ENCODE data around the gene ASGR1.

The ASGR1 gene

GRCh38 chr17:7179317-7180254 is at the start of gene ASGR1:
TSS of gene ASGR1 (minus strand) at chr17:7179370. CDS start at chr17:7178563, 807 bp downstream.
- no peak for DNase-seq (ENCODE audit: low read depth in 2 of 2, low spot score in 1 of 2)

GRCh38 chr17:7228920-7229319 is 49.8 kb upstream of the ASGR1 start:
- no peak for DNase-seq (ENCODE audit: low read depth in 2 of 2, low spot score in 1 of 2)

GRCh38 chr17:7226721-7227710 is 47.8 kb upstream of the ASGR1 start:
- no peak for DNase-seq (ENCODE audit: low read depth in 2 of 2, low spot score in 1 of 2)

- DNase-seq (ENCODE audit: low read depth in 2 of 2, low spot score in 1 of 2), result no peak
These were observed 46.7 kb upstream of the ASGR1 start for GRCh38 chr17:7225711-7226331.

GRCh38 chr17:7224661-7225111 is 45.5 kb upstream of the ASGR1 start:
- no peak for DNase-seq (ENCODE audit: low read depth in 2 of 2, low spot score in 1 of 2)

- DNase-seq (ENCODE audit: low read depth in 2 of 2, low spot score in 1 of 2), result no peak
These were observed 44.9 kb upstream of the ASGR1 start for GRCh38 chr17:7224110-7224509.

- no peak for DNase-seq (ENCODE audit: low read depth in 2 of 2, low spot score in 1 of 2)
These were observed 44.2 kb upstream of the ASGR1 start for GRCh38 chr17:7223375-7223774.

- DNase-seq (ENCODE audit: low read depth in 2 of 2, low spot score in 1 of 2), result no peak
These were observed 43.8 kb upstream of the ASGR1 start for GRCh38 chr17:7222972-7223292.

- DNase-seq (ENCODE audit: low read depth in 2 of 2, low spot score in 1 of 2), result no peak
These were observed 43.2 kb upstream of the ASGR1 start for GRCh38 chr17:7222093-7222971.

GRCh38 chr17:7221278-7222092 is 42.3 kb upstream of the ASGR1 start:
- no peak for DNase-seq (ENCODE audit: low read depth in 2 of 2, low spot score in 1 of 2)

GRCh38 chr17:7220593-7221277 is 41.6 kb upstream of the ASGR1 start:
- peak in 1 of 2 donors; percentile 26 for DNase-seq (ENCODE audit: low read depth in 2 of 2, low spot score in 1 of 2)

GRCh38 chr17:7219812-7220592 is 40.8 kb upstream of the ASGR1 start, which contains the start of the genes ACADVL and DLG4:
TSS of gene ACADVL (plus strand) at chr17:7219938. CDS start at chr17:7219985, 47 bp downstream.
TSS of gene DLG4 (minus strand) at chr17:7219836.
- peak; percentile 55 to 71 for DNase-seq (ENCODE audit: low read depth in 2 of 2, low spot score in 1 of 2)

GRCh38 chr17:7219229-7219811 is 40.1 kb upstream of the ASGR1 start:
- no peak for DNase-seq (ENCODE audit: low read depth in 2 of 2, low spot score in 1 of 2)

GRCh38 chr17:7218758-7219157 is 39.6 kb upstream of the ASGR1 start:
- DNase-seq (ENCODE audit: low read depth in 2 of 2, low spot score in 1 of 2), result no peak

- DNase-seq (ENCODE audit: low read depth in 2 of 2, low spot score in 1 of 2), result no peak
These were observed 39.0 kb upstream of the ASGR1 start for GRCh38 chr17:7218166-7218565.

- DNase-seq (ENCODE audit: low read depth in 2 of 2, low spot score in 1 of 2), result no peak
These were observed 38.2 kb upstream of the ASGR1 start for GRCh38 chr17:7217113-7217987.
